Measurements from ENCODE around the gene PKN2.

DNA sequence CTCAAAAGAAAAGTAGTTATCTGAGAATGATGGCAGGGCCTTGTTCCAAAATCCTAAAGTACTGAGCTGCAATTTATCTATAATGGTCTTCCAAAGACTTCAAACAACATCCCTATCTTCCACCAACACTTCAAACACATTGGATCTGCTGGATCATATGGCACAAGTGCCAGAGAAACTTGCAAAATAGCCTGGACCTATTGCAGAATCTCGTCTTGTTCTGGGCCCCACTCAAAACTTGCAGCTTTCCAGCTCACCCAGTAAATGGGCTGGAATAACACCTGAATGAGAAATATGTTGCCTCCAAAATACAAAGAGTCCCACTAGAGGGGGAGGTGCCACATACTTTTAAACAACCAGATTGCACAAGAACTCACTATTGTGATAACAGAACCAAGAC, 44.0 kb upstream of the PKN2 start:
- TF ChIP-seq, protein P1, sequence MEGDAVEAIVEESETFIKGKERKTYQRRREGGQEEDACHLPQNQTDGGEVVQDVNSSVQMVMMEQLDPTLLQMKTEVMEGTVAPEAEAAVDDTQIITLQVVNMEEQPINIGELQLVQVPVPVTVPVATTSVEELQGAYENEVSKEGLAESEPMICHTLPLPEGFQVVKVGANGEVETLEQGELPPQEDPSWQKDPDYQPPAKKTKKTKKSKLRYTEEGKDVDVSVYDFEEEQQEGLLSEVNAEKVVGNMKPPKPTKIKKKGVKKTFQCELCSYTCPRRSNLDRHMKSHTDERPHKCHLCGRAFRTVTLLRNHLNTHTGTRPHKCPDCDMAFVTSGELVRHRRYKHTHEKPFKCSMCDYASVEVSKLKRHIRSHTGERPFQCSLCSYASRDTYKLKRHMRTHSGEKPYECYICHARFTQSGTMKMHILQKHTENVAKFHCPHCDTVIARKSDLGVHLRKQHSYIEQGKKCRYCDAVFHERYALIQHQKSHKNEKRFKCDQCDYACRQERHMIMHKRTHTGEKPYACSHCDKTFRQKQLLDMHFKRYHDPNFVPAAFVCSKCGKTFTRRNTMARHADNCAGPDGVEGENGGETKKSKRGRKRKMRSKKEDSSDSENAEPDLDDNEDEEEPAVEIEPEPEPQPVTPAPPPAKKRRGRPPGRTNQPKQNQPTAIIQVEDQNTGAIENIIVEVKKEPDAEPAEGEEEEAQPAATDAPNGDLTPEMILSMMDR (IDR thresholded peaks at IDR 0.05; ENCODE audit: low read length), result no peak
- TF ChIP-seq EZH2 (optimal IDR thresholded peaks at IDR 0.05; ENCODE audit: low read depth, low read length) (no peak), EZH2phosphoT487 (IDR thresholded peaks at IDR 0.05; ENCODE audit: low read length) (no peak)
